A549 (cell line): Measurements from ENCODE around the gene IKZF4. TPM values are rescaled to one million over a fixed set of nuclear protein-coding genes. Genes with fewer than 3 reads are reported as not detected.

Experiments used
- ATAC-seq, 2 experiments: fragments of 200-7000 bp in 1 of 2; fragments of >200 bp in 1 of 2; cut with Nextera tagmentation in 1 of 2; cut with Tn5 transposase in 1 of 2; 3 replicates each; pipeline versions ENCODE4 v1.8.0 to v1.9.1; 2018 to 2020; ENCODE audit warnings: mild to moderate bottlenecking in 1 of 2, moderate library complexity in 1 of 2
- CTCF ChIA-PET: fragments of 300-600 bp; sonication (Branson Sonifier 250); formaldehyde crosslinking; extraction: SDS; loops from one replicate; lab custom pipeline; 2021; ENCODE audit warnings: antibody characterized with exemption, inconsistent platforms; lab: Yijun Ruan, JAX
- POLR2A ChIA-PET: fragments of 350-600 bp; formaldehyde crosslinking; extraction: SDS; loops from one replicate; lab custom pipeline; 2021; ENCODE audit warnings: antibody characterized with exemption, inconsistent platforms; lab: Yijun Ruan, JAX
- DNase-seq, 2 experiments: peaks; one replicate each; pipeline versions ENCODE4 v3.0.0 to v3.0.0-alpha.2; 2011 to 2016; ENCODE audit warnings: low read depth in 1 of 2, low spot score in 1 of 2
- FAIRE-seq: peaks from 2 replicates; lab custom pipeline; 2011; peaks lifted over from hg19 to GRCh38; lab: Jason Lieb, UNC
- H3K27ac ChIP-seq, 2 experiments: fragments of >200 bp; sonication (Bioruptor Twin); formaldehyde crosslinking; 3 replicates each; pipeline ENCODE4 v1.5.1; 2016 to 2017
- H3K4me1 ChIP-seq: fragments of >200 bp; sonication (Bioruptor Twin); formaldehyde crosslinking; 3 replicates; pipeline ENCODE4 v1.6.1; 2016
- H3K4me2 ChIP-seq: fragments of >200 bp; sonication (Bioruptor Twin); formaldehyde crosslinking; 3 replicates; pipeline ENCODE4 v1.6.1; 2016
- H3K4me3 ChIP-seq: fragments of >200 bp; sonication (Bioruptor Twin); formaldehyde crosslinking; 3 replicates; pipeline ENCODE4 v1.5.1; 2016
- H3K9me3 ChIP-seq: fragments of >200 bp; sonication (Bioruptor Twin); formaldehyde crosslinking; 3 replicates; pipeline ENCODE4 v1.6.1; 2016
- BHLHE40 ChIP-seq: IDR thresholded peaks from 2 replicates; pipeline ENCODE4 v1.6.1; 2012; ENCODE audit warnings: low read depth, low read length, inconsistent platforms
- CEBPB ChIP-seq, 2 experiments: fragments of >200 bp in 1 of 2; sonication (Bioruptor Twin) in 1 of 2; formaldehyde crosslinking in 1 of 2; IDR thresholded peaks; 2 replicates each; pipeline ENCODE4 v1.6.1; 2012 to 2016
- EHF ChIP-seq: fragments of 250-450 bp; sonication (Bioruptor Pico); IDR thresholded peaks from 2 replicates; pipeline ENCODE4 v1.5.0; 2020; ENCODE audit warnings: mild to moderate bottlenecking
- ESRRA ChIP-seq: fragments of 150-350 bp; IDR thresholded peaks from 2 replicates; pipeline ENCODE4 v1.6.1; 2014; ENCODE audit warnings: mild to moderate bottlenecking, low read length, borderline replicate concordance
- FOSL2 ChIP-seq, 2 experiments: fragments of 450-650 bp in 1 of 2; fragments of >200 bp in 1 of 2; sonication (Bioruptor Twin) in 1 of 2; formaldehyde crosslinking; IDR thresholded peaks; 2 replicates each; pipeline versions ENCODE4 v1.5.0 to v1.6.1; 2016 to 2020; ENCODE audit warnings: mild to moderate bottlenecking in 1 of 2, moderate library complexity in 1 of 2
- GATA3 ChIP-seq: IDR thresholded peaks from 2 replicates; pipeline ENCODE4 v1.6.1; 2012; ENCODE audit warnings: borderline replicate concordance
- HEYL ChIP-seq: fragments of 250-450 bp; sonication (Bioruptor Pico); IDR thresholded peaks from 2 replicates; pipeline ENCODE4 v1.8.0; 2021; ENCODE audit warnings: mild to moderate bottlenecking, moderate library complexity
- HOXB5 ChIP-seq: fragments of 250-450 bp; sonication (Bioruptor Pico); IDR thresholded peaks from 2 replicates; pipeline ENCODE4 v1.5.0; 2020; ENCODE audit warnings: mild to moderate bottlenecking, moderate library complexity
- MAX ChIP-seq: IDR thresholded peaks from 2 replicates; pipeline ENCODE4 v1.6.1; 2012
- MAZ ChIP-seq: fragments of 150-350 bp; IDR thresholded peaks from 2 replicates; pipeline ENCODE4 v1.6.1; 2014; ENCODE audit warnings: antibody characterized with exemption, low read depth, low read length, borderline replicate concordance
- NFE2L2 ChIP-seq: fragments of 150-350 bp; conservative IDR thresholded peaks from 2 replicates; pipeline ENCODE4 v1.6.1; 2014; ENCODE audit warnings: low read length
- POLR2A ChIP-seq: IDR thresholded peaks from 2 replicates; pipeline ENCODE4 v1.6.1; 2012; ENCODE audit warnings: mild to moderate bottlenecking, low read length
- POLR2AphosphoS2 ChIP-seq: conservative IDR thresholded peaks from 2 replicates; pipeline ENCODE4 v1.6.1; 2012; ENCODE audit warnings: low read length, improper control_type of control experiment, inconsistent platforms
- RFX5 ChIP-seq: fragments of 450-650 bp; IDR thresholded peaks from 2 replicates; pipeline ENCODE4 v1.7.1; 2014; ENCODE audit warnings: antibody characterized with exemption, mild to moderate bottlenecking, moderate library complexity
- WGBS: methylation state at CpG from one replicate; pipeline ENCODE4 v1.1.6; 2017; ENCODE audit errors: missing lambda C conversion rate; 5-methylcytosine and 5-hydroxymethylcytosine counted together
- polyA plus RNA-seq, 4 experiments: library from polyadenylated mRNA; depleted of rRNA in 3 of 4; stranded (reverse); fragments of >200 nt; fragmentation: RNase III in 1 of 4; extraction: RNeasy Plus Mini Kit Qiagen cat#74134 plus additional on column Dnase treatment in 1 of 4; gene quantifications; 2 replicates in 3 of 4; 3 replicates in 1 of 4; pipeline ENCODE4 v1.2.3, GENCODE V29; 2011 to 2017

The IKZF4 gene
- polyA plus RNA-seq, 2 of the 4 experiments (the other 2 are of a cell fraction), result 2.0 TPM

- ATAC-seq, result peak; percentile 80 to 81
- 0 out of 2 replicates have a peak, but pooled peaks have one; percentile 53 for TF ChIP-seq HOXB5 (CRISPR knock-in tag)
- TF ChIP-seq RFX5, result no peak
- TF ChIP-seq HEYL (CRISPR knock-in tag), result no peak
- peak; percentile 57 for TF ChIP-seq FOSL2 (IDR thresholded peaks at IDR 0.05)
- TF ChIP-seq FOSL2 (CRISPR knock-in tag; IDR thresholded peaks at IDR 0.05), result peak; percentile 97
- 0 out of 2 replicates have a peak, but pooled peaks have one; percentile 22 for TF ChIP-seq MAZ
- peak; percentile 87 for TF ChIP-seq MAX
- 0 out of 2 replicates have a peak, but pooled peaks have one; percentile 12 for TF ChIP-seq POLR2A
- TF ChIP-seq GATA3, result no peak
- TF ChIP-seq CEBPB (IDR thresholded peaks at IDR 0.05), result no peak
- Histone ChIP-seq H3K9me3 (no peaks in the 10 kb centered on the region), H3K4me1 (peaks cover 30% of the 10 kb centered on the region), H3K4me3 (peak within 1 kb of the TSS; percentile 73), H3K4me2 (peak within 1 kb of the TSS; percentile 94), H3K27ac (peak within 1 kb of the TSS; percentile 87 to 96)
- 4% methylated on average over 24 of the region's 59 CpGs for WGBS
- peak; percentile 80 to 86 for DNase-seq
- FAIRE-seq, result no peak
- CTCF ChIA-PET, result interaction anchor here (0.5 to 2.7 kb wide), 30 partner anchors 10 to 342 kb away, joined by 3 to 20 read pairs (median 6); partner anchors contain the start of genes PA2G4 and ZC3H10
- POLR2A ChIA-PET, result interaction anchor here (0.6 to 3.3 kb wide), 6 partner anchors 22 to 38 kb away, joined by 3 to 33 read pairs (median 10); partner anchors contain the start of genes PA2G4, RPL41 and ZC3H10
Measured at GRCh38 chr12:56079723-56080555, 59.1 kb downstream of the IKZF4 start, which contains the start of gene ERBB3. ERBB3 (plus strand) TSS chr12:56080165; CDS start chr12:56080301, 136 bp downstream.

- WGBS, result 67% methylated on average over 13 of the region's 20 CpGs
- TF ChIP-seq BHLHE40 (no peak), CEBPB (IDR thresholded peaks at IDR 0.05) (no peak), NFE2L2 (no peak), EHF (CRISPR knock-in tag) (no peak), ESRRA (0 out of 2 replicates have a peak, but pooled peaks have one; percentile 13)
- peak overlapping the region; percentile 63 to 96; a peak in 4 of 6 replicates for H3K27ac ChIP-seq
- ATAC-seq (no peak), FAIRE-seq (no peak), DNase-seq (peak in 1 of 2 experiments; percentile 50)
- peak overlapping the region; percentile 94 for H3K4me2 ChIP-seq
- H3K4me3 ChIP-seq, result peak overlapping the region; percentile 73
- no peaks in the 10 kb centered on the region for H3K9me3 ChIP-seq
- CTCF ChIA-PET, result interaction anchor here (0.7 to 2.7 kb wide), 9 partner anchors 15 to 342 kb away, joined by 3 to 13 read pairs (median 4); partner anchors contain the start of gene ZC3H10
- POLR2A ChIA-PET, result interaction anchor here (2.7 to 3.3 kb wide), 2 partner anchors 23 to 37 kb away, joined by 13 to 19 read pairs; partner anchors contain the start of genes PA2G4, RPL41 and ZC3H10
- peaks cover 30% of the 10 kb centered on the region for H3K4me1 ChIP-seq
Measured at GRCh38 chr12:56080556-56081138, 59.8 kb downstream of the IKZF4 start.

GRCh38 chr12:56081393-56082347 is 60.8 kb downstream of the IKZF4 start:
- CTCF ChIA-PET, result interaction anchor here (0.5 to 2.7 kb wide), 11 partner anchors 14 to 492 kb away, joined by 3 to 13 read pairs (median 4); partner anchors contain the start of genes PA2G4 and ZC3H10
- peaks cover 30% of the 10 kb centered on the region for H3K4me1 ChIP-seq
- WGBS, result 38% methylated on average over 6 of the region's 6 CpGs
- ATAC-seq, result no peak
- no peak for TF ChIP-seq POLR2AphosphoS2
- H3K4me3 ChIP-seq, result 0 out of 3 replicates have a peak overlapping the region, but pooled peaks have one; percentile 8
- no peaks in the 10 kb centered on the region for H3K9me3 ChIP-seq
- FAIRE-seq, result no peak
- DNase-seq, result peak in 1 of 2 experiments; percentile 30
- POLR2A ChIA-PET, result interaction anchor here (3.3 kb wide), 1 partner anchor 22 kb away, joined by 13 read pairs; the partner anchor contains the start of gene PA2G4
- peak overlapping the region; percentile 62 to 66 for H3K27ac ChIP-seq
- H3K4me2 ChIP-seq, result peak overlapping the region; percentile 94
